Stomach (tissue), 4 donors: ENCODE data around the gene NUBP1.

ENCODE experiments used
- CTCF ChIP-seq, 7 experiments: fragments of 450-650 bp in 4 of 7; fragments of 200-600 bp in 3 of 7; sonication (generic) in 3 of 7; IDR thresholded peaks; one replicate each; pipeline ENCODE4 v1.5.1; 2016 to 2019; ENCODE audit warnings: antibody characterized with exemption in 7 of 7, control low read depth in 2 of 7, mild to moderate bottlenecking in 1 of 7
- EP300 ChIP-seq: sonication (generic); formaldehyde crosslinking; IDR thresholded peaks from one replicate; pipeline ENCODE4 v1.6.1; 2017; ENCODE audit warnings: antibody characterized with exemption

DNA sequence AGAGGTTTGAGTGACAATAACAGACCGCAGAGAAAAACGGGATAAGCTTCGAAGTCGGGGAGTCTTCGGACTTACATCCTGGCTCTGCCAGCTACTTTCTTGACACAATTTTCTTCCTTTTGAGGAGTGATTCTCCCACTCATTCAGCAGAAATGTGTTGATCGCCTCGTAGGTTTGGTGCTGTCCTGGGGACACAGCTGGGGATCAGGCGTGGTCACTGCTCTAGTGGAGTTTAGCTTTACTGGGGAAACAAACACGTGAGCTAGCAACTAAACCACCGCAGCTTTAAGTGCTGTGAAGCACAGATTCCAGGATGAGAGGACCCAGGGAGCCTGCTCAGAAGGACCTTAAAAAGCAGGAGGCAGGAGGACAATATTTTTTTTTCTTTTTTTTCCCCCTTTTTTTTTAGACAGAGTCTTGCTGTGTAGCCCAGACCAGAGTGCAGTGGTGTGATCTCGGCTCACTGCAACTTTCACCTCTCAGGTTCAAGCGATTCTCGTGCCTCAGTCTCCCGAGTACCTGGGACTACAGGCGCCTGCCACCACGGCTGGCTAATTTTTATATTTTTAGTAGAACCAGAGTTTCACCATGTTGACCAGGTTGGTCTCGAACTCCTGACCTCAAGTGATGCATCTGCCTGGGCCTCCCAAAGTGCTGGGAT is 858 bp downstream of the NUBP1 start:
- no peak for TF ChIP-seq CTCF (IDR thresholded peaks at IDR 0.05)
- TF ChIP-seq EP300 = no peak
